Neutrophil (primary cell): ENCODE data around the gene SPHK2.

Experiments used
- H3K27ac ChIP-seq: fragments of 200-600 bp; sonication (generic); 2 replicates; pipeline ENCODE4 v1.5.1; 2016; ENCODE audit warnings: mild to moderate bottlenecking, moderate library complexity
- H3K27me3 ChIP-seq: fragments of 200-600 bp; sonication (generic); 2 replicates; pipeline ENCODE4 v1.6.0; 2016; ENCODE audit warnings: mild to moderate bottlenecking
- H3K36me3 ChIP-seq: fragments of 200-600 bp; sonication (generic); 2 replicates; pipeline ENCODE4 v1.5.1; 2017
- H3K4me1 ChIP-seq, 2 experiments: fragments of 200-600 bp in 1 of 2; sonication (generic) in 1 of 2; 1 replicate in 1 of 2; 2 replicates in 1 of 2; pipeline versions ENCODE4 v1.5.1 to v1.6.1; 2013 to 2016; ENCODE audit warnings: low read depth in 1 of 2, low read length in 1 of 2, mild to moderate bottlenecking in 1 of 2, moderate library complexity in 1 of 2; ENCODE audit not compliant: control insufficient read depth in 1 of 2, insufficient read depth in 1 of 2
- H3K4me3 ChIP-seq, 2 experiments: fragments of 200-600 bp in 1 of 2; sonication (generic) in 1 of 2; 1 replicate in 1 of 2; 2 replicates in 1 of 2; pipeline ENCODE4 v1.5.1; 2013 to 2016; ENCODE audit warnings: low read depth in 1 of 2, low read length in 1 of 2, mild to moderate bottlenecking in 1 of 2, moderate library complexity in 1 of 2
- H3K9me3 ChIP-seq: fragments of 200-600 bp; sonication (generic); 2 replicates; pipeline ENCODE4 v1.5.1; 2016
- CTCF ChIP-seq: fragments of 200-600 bp; sonication (generic); IDR thresholded peaks from 2 replicates; pipeline ENCODE4 v1.5.1; 2016; ENCODE audit warnings: antibody characterized with exemption

Gene SPHK2

GRCh38 chr19:48672994-48673393, 53.7 kb downstream of the SPHK2 start, which contains the start of gene NTN5:
TSS of gene NTN5 (minus strand) at chr19:48673017. CDS start at chr19:48670986, 2,031 bp downstream.
- no peak for TF ChIP-seq CTCF
- Histone ChIP-seq H3K27me3 (no peaks in the 10 kb centered on the region), H3K36me3 (no peaks in the 10 kb centered on the region), H3K4me3 (no peak within 1 kb of the TSS), H3K27ac (no peak within 1 kb of the TSS), H3K9me3 (no peaks in the 10 kb centered on the region), H3K4me1 (no peaks in the 10 kb centered on the region)

- no peaks in the 10 kb centered on the region for H3K36me3 ChIP-seq
- H3K9me3 ChIP-seq = no peaks in the 10 kb centered on the region
- no peaks in the 10 kb centered on the region for H3K4me1 ChIP-seq
- H3K4me3 ChIP-seq = no peak overlapping the region
- no peak overlapping the region for H3K27ac ChIP-seq
- no peaks in the 10 kb centered on the region for H3K27me3 ChIP-seq
- TF ChIP-seq CTCF = no peak
These were observed 54.3 kb downstream of the SPHK2 start for GRCh38 chr19:48673436-48674100.

- H3K4me1 ChIP-seq = no peaks in the 10 kb centered on the region
- H3K4me3 ChIP-seq = no peak overlapping the region
- TF ChIP-seq CTCF = no peak
- no peaks in the 10 kb centered on the region for H3K36me3 ChIP-seq
- no peaks in the 10 kb centered on the region for H3K27me3 ChIP-seq
- no peaks in the 10 kb centered on the region for H3K9me3 ChIP-seq
- H3K27ac ChIP-seq = no peak overlapping the region
These were observed 55.0 kb downstream of the SPHK2 start for GRCh38 chr19:48674216-48674809.

GRCh38 chr19:48674921-48675824, 55.9 kb downstream of the SPHK2 start:
- Histone ChIP-seq H3K4me3 (no peak overlapping the region), H3K9me3 (no peaks in the 10 kb centered on the region), H3K4me1 (no peaks in the 10 kb centered on the region), H3K36me3 (no peaks in the 10 kb centered on the region), H3K27me3 (no peaks in the 10 kb centered on the region), H3K27ac (no peak overlapping the region)
- peak; percentile 56 for TF ChIP-seq CTCF

GRCh38 chr19:48676487-48676886, 57.2 kb downstream of the SPHK2 start:
- Histone ChIP-seq H3K9me3 (no peaks in the 10 kb centered on the region), H3K27ac (no peak overlapping the region), H3K4me3 (no peak overlapping the region), H3K4me1 (no peaks in the 10 kb centered on the region), H3K27me3 (no peaks in the 10 kb centered on the region), H3K36me3 (no peaks in the 10 kb centered on the region)
- no peak for TF ChIP-seq CTCF
